ENCODE data around the gene LRRN4CL. TPM values are rescaled to one million over a fixed set of nuclear protein-coding genes. Genes with fewer than 3 reads are reported as not detected.

The LRRN4CL gene
- total and polyA plus RNA-seq, 9 of the 15 experiments (the other 6 are each of a cell fraction or from before 2014, with no cell fraction given): 0.03 to 0.11 (median 0.05) TPM; not detected in 4

- TF ChIP-seq REST (IDR thresholded peaks at IDR 0.05; ENCODE audit: borderline replicate concordance) (peak; percentile 31; the same call in 1 of the 2 replicates), REST (CRISPR knock-in tag; IDR thresholded peaks at IDR 0.05; ENCODE audit: low read depth) (0 out of 2 replicates have a peak, but pooled peaks have one; percentile 66), CHD7 (IDR thresholded peaks at IDR 0.05; ENCODE audit: low read depth, low read length) (no peak), FOS (IDR thresholded peaks at IDR 0.05; ENCODE audit: extremely low read depth, insufficient read length) (no peak), MCM2 (IDR thresholded peaks at IDR 0.05; ENCODE audit: low read depth) (no peak)
These were observed 16.8 kb upstream of the LRRN4CL start (continued) for GRCh38 chr11:62705880-62706849.

Measured in K562 (cell line).